IPS-NIHi7 (cell line): ENCODE measurements around the gene NEDD8.

Experiments
- DNase-seq: peaks from one replicate; pipeline ENCODE4 v3.0.0; 2012; ENCODE audit warnings: mixed read lengths; ENCODE audit errors: extremely low spot score

The NEDD8 gene

DNA sequence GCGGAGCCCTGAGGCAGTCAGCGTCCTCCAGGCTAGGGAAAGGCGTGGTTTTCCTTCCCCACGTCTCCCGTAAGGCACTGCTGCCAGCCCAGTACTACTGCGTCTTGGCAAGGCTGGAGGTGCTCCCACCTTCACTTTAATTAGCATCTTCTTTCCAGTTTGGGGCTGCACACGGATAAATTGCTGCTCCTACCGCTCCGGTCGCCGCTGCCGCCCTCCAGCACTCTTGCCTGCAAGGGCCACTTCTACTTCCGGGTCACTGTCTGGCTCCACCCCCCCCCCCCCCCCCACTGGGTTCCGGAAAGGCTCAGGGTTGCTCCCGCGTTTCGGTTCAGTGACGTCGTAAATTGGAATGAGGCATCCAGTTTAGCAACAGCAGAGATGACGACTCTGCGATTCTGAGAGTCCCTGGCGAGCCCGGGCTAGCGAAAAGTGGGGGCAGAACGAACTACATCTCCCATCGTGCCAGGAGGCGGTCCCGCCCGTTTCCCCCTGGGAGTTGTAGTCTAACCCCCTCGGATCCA, at the start of gene NEDD8:
TSS of gene NEDD8 (minus strand) at position 247 of the 524 bp plus-strand sequence. CDS start at position 147, 100 bp downstream.
- peak; percentile 84 for DNase-seq

DNA sequence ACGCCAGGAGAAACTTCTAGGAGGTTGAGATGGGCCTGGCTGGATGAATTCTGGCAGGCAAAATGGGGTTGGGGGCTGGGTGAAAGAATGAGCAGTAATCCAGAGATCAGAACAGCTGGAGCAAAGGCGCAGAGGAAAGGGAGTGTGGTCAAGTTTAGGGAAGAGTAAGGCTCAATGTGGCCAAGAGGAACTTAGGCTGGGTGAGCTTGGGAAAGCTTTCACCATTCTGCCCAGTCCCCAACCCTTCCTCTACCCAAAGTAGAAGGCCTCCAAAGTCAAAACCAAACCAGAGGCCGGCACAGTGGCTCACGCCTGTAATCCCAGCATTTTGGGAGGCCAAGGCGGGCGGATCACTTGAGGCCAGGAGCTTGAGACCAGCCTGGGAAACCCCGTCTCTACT, 49.5 kb upstream of the NEDD8 start:
- DNase-seq, result no peak

DNA sequence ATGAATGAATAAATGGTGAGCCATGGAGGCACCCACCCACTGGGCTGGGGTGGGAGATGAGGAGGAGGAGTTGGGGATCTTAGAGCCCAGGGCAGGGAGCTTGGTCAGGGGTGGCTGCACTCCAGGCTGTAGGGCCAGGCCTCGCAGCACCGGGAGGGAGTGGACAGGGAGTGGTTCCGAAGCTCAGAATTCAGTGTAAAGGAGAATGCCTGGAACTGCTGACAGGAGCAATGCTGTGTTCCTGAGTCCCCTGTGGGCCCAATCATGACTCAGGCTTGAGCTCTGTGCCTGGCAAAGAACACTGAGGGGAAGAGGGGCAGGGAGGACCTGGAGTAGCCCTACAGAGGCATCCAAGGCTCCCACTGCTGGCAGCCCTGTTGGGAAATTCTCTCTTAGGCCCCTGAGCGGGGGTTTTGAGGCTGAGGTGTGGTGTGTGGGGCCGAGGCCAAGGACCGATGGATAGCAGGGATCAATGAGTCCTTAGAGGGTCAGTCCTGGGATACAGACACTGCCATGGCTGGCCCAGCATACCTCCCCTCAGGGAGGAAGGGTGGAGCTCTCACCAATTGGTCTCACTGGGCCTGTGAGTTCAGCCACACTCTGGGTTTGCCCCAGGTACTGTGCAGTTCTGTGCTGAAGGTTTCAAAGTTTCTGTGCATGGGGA, 48.8 kb upstream of the NEDD8 start:
- no peak for DNase-seq

DNA sequence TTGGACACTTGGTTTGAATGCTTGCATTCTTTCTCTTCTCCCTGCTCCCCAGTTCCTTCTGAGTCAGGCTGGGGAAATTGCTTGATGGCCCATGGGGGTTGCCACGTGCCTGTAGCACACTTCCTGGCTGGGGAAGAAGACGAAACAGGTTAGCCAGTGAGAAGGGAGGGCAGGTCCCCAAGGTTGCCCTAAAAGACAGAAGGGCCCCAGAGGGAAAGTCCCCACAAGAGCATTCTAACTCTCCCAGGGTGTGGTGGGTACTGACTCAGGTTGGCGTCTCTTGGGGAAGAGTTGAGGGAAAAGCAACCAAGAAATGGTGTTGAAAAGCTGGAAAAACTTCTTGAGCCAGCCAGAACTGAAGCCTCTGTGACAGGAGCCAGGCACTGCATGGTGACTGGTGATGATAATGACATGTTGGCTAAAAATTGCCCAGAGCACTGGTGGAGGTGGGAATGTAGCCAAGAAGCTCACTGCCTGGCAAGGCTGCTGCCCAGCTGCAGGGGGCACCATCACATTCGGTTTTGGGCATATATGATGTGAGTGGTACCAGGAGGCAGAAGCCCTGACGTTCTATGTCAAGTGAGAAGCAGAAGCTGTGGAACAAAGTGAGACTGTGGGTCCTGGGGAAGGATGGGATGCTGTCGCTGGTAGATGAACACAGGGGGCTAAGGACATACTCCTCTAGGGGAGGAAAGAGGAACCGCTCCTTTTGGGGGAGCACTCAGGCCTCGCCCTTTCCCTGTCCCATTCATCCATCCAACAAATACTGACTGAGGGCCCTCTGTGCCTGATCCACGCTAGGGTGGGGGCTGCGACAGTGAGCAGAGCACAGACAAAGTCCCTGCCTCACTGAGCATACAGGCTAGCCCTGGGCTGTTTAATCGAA, 47.4 kb upstream of the NEDD8 start:
- DNase-seq, result no peak

DNA sequence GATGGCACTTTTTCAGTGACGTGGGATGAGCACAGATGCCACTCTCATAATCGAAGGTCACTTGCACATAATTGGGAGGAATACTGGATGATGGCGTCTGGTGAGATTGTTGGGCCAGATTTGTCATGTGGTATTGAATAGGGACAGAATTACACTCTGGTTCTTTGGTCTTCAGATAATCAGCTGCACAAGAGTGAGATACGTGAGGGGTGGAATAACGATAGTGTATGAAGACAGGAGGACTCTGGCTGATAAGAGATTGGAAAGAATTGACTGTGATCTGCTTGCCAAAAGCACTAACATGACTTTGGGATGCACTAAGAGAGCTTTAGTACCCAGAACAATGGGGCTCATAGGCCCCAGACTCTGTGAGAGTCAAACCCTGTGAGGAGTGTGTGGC, 46.3 kb upstream of the NEDD8 start:
- no peak for DNase-seq

DNA sequence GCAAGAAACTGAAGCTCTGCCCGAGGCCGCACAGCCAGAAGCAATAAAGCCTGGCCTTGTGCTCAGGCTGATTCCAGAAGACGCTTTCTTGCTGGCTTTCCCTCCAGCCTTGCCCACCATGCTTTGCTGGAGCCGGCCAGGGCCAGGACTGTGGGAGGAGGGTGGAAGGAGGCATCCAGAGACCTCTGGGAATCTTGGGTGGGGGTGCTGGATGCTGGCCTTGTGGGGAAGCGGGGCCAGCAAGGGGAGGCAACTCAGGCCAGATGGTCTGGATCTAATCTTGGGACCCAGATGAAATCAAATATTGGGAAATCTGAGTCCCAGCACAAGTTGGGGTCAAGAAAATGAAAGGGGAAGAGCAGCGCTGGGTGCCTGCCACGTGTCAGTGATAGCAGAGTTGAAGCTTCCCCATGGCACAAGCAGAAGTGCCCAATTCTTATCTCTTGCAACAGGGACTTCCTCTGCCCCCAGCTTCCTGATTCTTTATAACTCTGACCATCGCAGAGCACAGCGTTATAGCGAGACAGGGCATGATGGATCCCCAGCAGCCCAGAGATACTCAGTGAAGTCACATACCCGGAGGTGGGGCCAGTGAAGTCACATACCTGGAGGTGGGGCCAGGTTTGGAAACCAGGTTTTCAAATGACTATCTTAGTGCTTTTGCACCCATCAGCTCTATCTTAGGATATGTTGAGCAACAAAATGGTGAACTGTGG, 45.6 kb upstream of the NEDD8 start:
- DNase-seq, result no peak

DNA sequence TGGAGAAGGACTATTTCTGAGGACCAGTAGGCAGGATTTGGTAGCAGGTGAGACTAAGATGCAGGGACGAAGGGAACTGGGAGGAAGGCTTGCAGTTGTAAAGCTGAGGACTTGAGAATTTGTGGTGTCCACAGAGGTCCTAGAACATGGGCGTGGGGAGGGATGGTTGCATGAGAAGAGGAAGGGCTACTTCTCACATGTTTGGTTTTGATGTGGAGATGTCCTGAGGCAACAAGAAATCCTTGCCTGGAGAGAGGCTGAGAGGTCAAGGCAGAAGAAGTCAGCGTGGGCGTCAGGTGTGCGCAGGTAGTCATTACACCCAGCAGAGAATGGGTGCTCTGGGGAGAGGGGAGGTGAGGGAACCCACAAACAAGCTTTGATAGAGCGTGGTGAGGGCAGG, 44.9 kb upstream of the NEDD8 start:
- no peak for DNase-seq

DNA sequence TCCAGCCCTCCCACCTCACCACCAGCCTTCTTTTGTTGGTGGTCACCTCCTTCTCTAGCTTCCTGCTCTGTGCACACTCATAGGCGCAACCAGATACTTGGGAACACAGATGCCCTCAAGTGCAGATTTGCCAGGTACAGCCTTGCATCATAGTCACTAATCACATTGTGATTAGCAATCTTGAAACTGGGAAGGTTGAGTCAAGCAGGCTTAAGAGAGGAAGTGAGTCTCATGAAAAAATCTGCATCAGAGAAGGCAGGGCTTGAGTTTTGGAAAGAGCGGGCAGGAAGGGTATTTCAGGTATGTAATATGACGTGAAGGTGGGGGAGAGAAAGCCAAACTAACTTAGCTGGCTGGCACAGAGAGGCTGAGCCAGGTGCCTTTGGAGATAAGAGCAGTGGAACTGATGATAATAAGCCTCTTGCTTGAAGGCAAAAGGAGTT, 42.0 kb upstream of the NEDD8 start:
- DNase-seq, result no peak

DNA sequence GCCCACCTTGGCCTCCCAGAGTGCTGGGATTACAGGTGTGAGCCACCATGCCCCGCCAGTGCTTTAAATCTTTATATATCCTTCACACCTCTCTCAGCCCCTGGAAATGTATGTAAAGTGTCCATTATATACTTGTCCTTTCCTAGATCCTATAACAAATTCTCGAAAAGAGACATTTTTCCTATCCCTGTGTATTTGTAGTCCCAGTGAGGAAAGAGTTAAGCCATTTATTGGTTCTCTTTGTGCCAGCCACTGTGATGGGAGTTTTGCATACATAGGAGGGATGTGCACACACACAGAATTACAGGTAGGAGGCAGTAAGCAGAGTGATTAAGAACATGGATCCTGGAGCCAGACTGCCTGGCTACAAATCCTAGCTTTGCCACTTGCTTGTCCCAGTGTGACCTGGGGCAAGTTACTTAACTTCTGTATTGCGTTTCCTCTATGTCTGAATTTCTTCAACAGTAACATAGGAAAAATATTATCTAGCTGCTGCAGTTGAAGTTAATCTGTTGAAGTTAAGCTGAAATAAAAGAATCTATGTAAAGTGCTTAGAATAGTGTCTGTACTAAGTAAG, 41.3 kb upstream of the NEDD8 start:
- no peak for DNase-seq

DNA sequence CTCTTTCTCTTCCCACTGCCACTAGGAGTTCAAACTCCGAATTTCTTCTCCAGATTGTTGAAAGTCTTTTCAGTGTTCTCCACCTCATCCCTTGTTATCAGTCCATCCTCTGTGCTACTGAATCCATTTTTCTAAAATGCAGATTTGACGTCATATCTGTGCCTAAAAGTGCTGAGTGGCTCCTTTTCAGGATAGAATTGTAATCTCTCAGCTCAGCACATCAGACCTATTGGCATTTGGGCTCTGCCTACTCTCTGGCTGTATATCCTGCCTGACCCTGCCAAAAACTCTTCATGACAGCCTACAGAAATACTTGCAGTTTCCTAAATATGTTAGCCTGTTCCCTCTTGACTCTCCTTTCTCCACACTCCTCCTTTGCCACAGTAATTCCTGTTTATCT, 40.3 kb upstream of the NEDD8 start:
- DNase-seq, result no peak

DNA sequence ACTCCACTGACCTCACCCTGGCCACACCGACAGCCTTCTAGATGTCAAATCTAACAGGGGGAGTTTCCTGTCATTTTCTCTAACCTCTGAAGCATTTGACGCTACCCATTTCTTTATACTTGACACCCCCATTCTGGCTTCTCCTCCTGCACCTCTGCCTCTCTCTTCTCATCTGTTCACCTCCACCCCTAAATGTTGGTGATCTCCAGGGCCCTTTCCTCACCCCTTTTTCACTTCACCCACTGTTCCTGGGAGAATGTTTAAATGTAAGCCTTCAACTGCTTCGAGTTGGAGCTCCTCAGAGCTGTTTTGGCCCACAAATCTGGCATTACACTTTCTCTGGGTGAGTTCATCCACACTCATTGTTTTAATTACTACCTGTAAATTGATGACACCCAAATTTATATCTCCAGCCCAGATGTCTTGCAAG, 39.7 kb upstream of the NEDD8 start:
- no peak for DNase-seq

DNA sequence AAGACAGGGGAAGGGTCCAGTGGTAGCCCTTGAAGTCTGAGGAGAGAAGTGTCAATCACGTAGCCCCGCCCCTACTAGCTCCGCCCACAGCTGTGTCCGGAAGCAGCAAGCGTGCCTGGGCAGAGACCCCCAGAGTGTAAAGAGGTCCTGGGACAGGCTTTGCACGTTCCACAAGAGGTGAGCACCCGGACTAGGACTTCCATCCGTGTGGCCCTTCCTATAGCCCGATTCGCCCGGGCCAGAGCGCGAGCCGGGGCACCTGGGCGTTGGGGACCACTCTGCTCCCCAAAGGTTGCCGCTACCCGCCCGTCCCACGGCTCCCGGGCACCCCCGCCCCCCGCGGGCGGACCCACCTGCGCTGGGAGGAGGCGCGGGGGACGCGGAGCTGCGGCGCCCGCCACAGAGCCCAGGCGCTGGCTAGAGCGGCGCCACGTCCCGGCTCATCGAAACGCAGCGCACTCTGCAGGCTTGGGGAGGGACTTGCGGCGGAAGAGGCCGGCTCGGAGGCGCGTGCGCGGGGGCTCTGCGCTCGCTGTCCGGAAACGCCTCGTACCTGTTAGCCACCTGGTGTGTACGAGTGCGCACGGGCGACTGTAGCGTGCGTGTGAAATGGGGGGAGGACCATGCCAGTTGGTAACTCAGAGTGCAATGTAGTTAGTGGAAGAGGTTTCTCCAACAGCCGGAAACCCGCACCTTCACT, 39.1 kb upstream of the NEDD8 start, which contains the start of gene RABGGTA:
TSS of gene RABGGTA (minus strand) at position 464 of the 700 bp plus-strand sequence. CDS start 482 bp downstream, outside the sequence.
- peak; percentile 99 for DNase-seq

DNA sequence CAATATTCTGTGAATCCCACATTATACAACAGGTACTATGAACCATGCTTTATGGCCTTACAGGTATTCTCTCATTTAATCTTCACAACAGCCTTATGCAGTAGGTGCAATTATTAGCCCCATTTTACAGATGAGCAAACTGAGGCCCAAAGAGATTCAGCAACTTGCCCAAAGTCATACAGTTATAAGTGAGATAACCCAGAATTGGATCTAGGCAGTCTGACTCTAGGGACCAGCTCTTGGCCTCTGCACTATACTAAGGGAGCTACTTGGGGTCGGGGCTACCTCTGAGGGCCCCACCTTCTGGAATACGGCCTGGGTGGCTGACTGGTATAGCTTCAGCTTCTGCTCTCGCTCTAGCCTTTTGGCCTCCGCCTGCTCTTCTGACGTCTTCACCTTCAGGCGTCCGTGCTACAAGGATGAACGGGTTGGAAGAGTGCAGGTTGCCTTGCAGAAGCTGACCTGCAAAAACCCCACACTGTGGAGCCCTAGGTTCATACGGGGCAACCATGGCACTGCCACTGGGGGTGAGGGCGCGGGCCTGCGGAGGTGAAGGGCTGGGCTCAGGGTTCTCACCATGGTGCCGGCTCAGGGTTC, 38.5 kb upstream of the NEDD8 start:
- DNase-seq, result no peak

DNA sequence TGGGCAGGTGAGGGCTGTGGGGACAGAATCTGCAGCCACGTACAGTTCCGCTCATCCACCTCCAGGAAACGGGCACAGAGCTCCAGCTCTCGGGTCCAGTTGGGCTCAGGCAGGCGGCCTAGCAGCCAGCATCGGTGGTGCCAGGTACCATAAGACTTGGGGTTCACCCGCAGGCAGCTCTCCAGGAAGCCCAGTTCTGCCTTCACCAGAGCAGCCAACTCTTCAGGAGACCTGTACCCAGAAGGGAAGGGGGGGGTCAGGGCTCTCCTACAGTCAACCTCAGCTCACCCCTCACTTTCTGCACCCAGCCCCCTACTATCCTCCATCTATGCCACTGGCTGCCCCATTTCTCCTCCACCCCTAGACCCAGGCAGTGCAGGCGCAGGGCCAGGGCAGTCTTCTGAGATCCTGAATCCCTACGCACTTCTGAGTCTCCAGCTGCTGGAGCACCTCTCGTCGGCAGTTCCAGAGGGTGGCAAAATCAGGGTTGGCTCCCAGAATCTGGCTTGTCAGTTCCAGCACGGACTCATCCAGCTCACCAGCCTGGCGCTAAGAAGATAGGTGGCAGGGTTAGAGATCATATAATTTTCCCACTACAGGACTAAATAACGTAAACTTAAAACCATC, 37.9 kb upstream of the NEDD8 start:
- DNase-seq, result no peak

DNA sequence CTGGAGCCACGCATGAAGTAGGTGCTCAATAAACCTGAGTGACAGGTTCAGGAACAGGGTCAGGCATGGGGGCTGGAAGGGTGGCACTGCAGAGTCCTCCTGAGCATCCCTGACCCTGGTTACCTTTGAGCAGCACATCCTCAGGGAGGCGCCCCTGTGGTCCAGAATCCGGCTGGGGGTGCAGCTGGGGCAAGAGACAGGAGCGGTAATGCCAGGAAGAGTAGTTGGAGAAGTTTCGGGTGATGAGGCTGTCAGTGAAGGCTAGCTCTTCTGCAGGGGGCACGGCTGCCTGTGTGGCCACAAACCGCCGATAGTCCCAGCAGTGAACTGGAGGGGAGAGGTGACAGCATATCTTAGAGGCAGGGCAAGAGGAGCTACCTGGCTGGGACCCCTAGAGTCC, 37.2 kb upstream of the NEDD8 start:
- DNase-seq, result no peak

DNA sequence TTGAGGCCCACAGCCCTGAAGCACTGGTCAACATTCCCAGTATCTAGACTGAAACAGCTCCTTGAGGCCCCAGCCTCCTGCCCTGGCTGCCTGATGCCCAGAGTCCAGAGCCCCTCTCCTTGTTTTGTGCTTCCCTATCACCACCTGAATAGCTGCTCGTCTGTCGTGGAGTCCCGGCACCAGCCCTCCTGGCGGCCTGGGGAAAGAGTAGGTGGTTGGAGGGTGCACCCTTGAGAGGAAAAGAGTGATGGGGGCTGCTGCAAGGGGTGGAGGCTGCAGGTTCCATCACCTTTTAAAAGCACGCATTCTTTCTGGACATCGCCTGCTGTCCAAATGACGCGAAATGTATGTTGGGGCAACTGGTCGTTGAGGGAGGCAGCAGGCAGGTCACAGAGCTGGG, 36.1 kb upstream of the NEDD8 start:
- DNase-seq, result no peak

DNA sequence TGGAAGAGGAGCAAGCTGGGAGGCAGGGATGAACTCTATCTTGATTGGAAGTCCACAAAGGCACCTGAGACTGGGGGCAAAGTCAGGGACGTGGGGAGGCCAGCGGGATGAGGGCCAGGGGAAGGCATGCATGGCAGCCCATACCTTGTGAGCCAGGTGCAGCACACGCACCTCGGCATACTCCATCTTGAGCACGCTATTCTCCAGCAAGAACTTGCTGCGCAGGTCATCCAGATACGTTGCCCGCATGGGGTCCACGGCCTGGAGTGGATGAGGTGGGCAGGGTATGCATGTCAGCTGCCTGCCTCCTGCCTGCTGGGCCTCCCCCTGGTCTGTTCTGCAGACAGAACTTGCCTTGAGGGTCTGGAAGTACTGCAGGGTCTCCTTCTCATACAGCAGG, 35.3 kb upstream of the NEDD8 start:
- DNase-seq, result no peak

DNA sequence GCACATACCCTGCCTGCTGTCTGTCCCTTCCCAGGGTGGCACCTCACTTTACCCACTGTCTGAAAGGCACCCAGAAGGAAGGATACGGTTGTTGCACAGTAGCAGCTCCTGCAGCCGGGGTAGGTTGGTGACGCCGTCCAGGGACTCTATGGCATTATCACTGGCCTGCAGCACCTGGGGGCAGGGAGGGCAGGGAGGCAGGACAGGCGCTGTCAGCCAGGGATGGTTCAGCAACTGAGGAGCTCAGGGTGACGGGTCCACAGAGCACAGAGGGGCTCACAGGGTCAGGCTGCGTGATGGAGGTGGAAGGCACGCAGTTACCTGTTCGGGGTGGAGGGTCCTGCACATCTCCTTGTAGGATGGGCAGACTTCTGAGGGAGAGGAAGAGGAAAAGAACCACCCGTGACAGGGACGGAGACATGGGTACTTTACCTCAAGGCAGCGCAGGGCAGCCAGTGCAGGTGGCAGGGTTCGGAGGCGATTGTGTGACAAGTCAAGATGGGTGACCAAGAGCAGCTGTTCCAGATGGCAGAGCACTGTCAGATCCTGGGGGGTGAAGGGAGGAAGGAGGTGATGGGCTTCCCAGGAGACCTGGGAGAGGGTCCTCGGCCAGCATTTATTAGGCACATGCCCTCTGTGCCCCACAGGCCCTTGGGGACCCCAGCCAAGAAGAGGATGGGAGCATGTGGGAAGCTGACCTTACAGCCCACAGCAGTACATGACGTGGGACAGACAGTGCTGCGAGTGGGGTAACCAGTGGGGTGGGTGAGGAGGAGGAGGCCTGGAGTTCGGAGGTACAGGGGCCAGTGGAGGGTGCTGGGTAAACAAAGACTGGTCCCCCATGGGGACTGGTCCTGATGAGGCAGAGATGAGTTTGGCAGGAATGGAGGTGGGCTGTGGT, 34.4 kb upstream of the NEDD8 start:
- no peak for DNase-seq

DNA sequence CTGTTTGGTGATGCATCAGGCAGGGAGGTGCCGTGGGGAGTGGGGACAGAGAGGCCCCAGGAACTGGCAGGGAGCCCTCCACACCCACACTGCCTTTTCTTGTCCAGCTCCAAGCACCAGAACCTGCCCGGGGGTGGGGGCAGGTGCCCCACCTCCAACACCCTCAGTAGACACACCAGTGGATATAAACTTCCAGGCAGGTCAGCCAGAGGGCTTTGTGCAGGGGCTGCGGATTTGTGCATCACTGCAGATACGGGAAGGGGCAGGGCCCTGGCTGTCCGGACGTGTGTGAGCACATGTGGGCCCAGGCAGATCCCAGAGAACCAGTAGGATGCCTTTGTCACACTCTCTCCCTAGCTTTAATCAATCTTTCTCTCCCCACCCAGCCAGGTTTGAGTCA, 32.1 kb upstream of the NEDD8 start:
- DNase-seq, result no peak
